Heart right ventricle (tissue), 16 donors: ENCODE data around the gene LRP11. TPM values are rescaled to one million over a fixed set of nuclear protein-coding genes. Genes with fewer than 3 reads are reported as not detected.

ENCODE experiments used
- ATAC-seq, 8 donors: fragments of 200-7000 bp; cut with Tn5 transposase; one replicate each; pipeline ENCODE4 v1.9.1; 2020; ENCODE audit warnings: mild to moderate bottlenecking in 8 of 8, moderate library complexity in 8 of 8, moderate number of reproducible peaks in 1 of 8
- DNase-seq, 2 donors: peaks; one replicate each; pipeline ENCODE4 v3.0.0-alpha.2; 2020
- H3K27ac ChIP-seq, 10 donors: fragments of 200-600 bp; sonication (generic) in 2 of 10; one replicate each; pipeline versions ENCODE4 v1.5.0 to v1.8.0; 2020 to 2022; ENCODE audit warnings: mild to moderate bottlenecking in 3 of 10
- H3K27me3 ChIP-seq, 7 donors: fragments of 200-600 bp; one replicate each; pipeline ENCODE4 v1.8.0; 2021 to 2022; ENCODE audit warnings: mild to moderate bottlenecking in 2 of 7
- H3K36me3 ChIP-seq, 9 donors: fragments of 200-600 bp; sonication (generic) in 1 of 9; one replicate each; pipeline versions ENCODE4 v1.5.0 to v1.8.0; 2020 to 2022; ENCODE audit warnings: mild to moderate bottlenecking in 2 of 9
- H3K4me1 ChIP-seq, 9 donors: fragments of 200-600 bp; sonication (generic) in 1 of 9; one replicate each; pipeline versions ENCODE4 v1.5.0 to v1.8.0; 2020 to 2022; ENCODE audit warnings: mild to moderate bottlenecking in 4 of 9
- H3K4me3 ChIP-seq, 10 donors: fragments of 200-600 bp; sonication (generic) in 2 of 10; one replicate each; pipeline versions ENCODE4 v1.5.0 to v1.8.0; 2020 to 2022; ENCODE audit warnings: mild to moderate bottlenecking in 7 of 10, moderate library complexity in 2 of 10
- H3K9me3 ChIP-seq, 11 donors: fragments of 200-600 bp in 10 of 11; sonication (generic) in 2 of 11; one replicate each; pipeline versions ENCODE4 v1.5.0 to v1.8.0; 2013 to 2022; ENCODE audit warnings: mild to moderate bottlenecking in 2 of 11, control low read depth in 1 of 11, moderate library complexity in 1 of 11
- CTCF ChIP-seq, 9 donors: fragments of 200-600 bp; sonication (generic) in 2 of 9; IDR thresholded peaks; one replicate each; pipeline versions ENCODE4 v1.5.0 to v1.8.0; 2021 to 2022; ENCODE audit warnings: antibody characterized with exemption in 9 of 9, mild to moderate bottlenecking in 5 of 9, moderate library complexity in 1 of 9
- WGBS, 2 donors: extraction: QIAGEN DNeasy Blood & Tissue Kit; methylation state at CpG; one replicate each; pipeline ENCODE4 v1.1.7; 2013; ENCODE audit warnings: inconsistent platforms in 1 of 2; 5-methylcytosine and 5-hydroxymethylcytosine counted together
- intact Hi-C, 10 donors: fragments of 100-400 bp; cut with DNase I; formaldehyde crosslinking; loops; one replicate each; pipeline versions ENCODE4 v1.11.1 to v1.14.2; 2022
- polyA plus RNA-seq, 2 donors: library from polyadenylated mRNA; stranded (reverse); fragments of 200-250 nt; gene quantifications; one replicate each; pipeline ENCODE4 v1.2.3, GENCODE V29; 2013
- total RNA-seq, 10 donors: library from RNA; stranded (reverse); fragmentation: NEBNext Ultra II Directional in 3 of 10; extraction: Animal tissue kit (Norgen Biotek cat#: 25700) in 3 of 10; gene quantifications; one replicate each; pipeline versions ENCODE4 v1.2.1 to v1.2.4, GENCODE V29; 2021 to 2023
- donor health status: Arrhythmogenic right ventricular cardiomyopathy.
- donor health status: ischemic (EF 13 %, LVEDD 7.1; RV severe dilation, severe dysfunction).
- donor health status: healthy with polysubstance abuse.
- donor health status: DM: no; HTN: yes; CAD: no.
- donor health status: DM: no; HTN: no; CAD: no.
- donor health status: ischemic (EF 25% LVEDD 6.9; RV normal size, moderate dysfunction).
- donor health status: ischemic (EF 25% LVEDD 5.7; RV mildly dilated, moderate dysfunction).
- donor health status: healthy.
- donor health status: DM: yes; HTN: yes; CAD: no.
- donor health status: Ischemic cardiomyopathy.
- donor health status: ischemic (EF 35%, LVEDD 5.7; RV mildly dilated, moderate dysfunction).
- donor health status: nonischemic (EF 11% LVEDD 7.7; RV severe dilation, severe dysfunction).
- donor health status: DM: yes; HTN: yes; CAD: no.
- donor health status: PGD.
- donor health status: ischemic (EF 29% LVEDD 5.4; RV normal size, mild dysfunction).
- donor health status: nonischemic (EF 23%, LVEDD 6.1; RV moderate dilation, normal function).

Gene LRP11
- total and polyA plus RNA-seq, 12 donors, result 0.51 to 21.0 (median 14.6) TPM

DNA sequence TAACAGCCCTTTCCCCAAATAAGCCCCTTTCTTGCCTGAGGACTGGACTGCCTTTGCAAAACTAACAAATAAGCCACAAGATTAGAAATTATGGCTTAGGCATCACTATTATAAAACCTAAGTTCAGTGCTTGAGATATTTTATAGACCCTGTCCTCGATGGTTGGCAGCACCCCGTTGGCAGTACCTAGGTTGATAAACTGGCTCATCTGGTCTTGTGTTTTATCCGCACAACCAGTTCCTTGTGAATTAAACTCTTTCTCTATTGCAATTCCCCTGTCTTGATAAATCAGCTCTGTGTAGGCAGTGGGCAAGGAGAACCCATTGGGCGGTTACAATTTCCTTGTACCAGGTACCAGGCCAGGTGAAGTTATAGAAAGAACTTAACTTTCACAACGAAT lies 6.6 kb downstream of the LRP11 start:
- no peaks in the 10 kb centered on the region for H3K27me3 ChIP-seq
- H3K9me3 ChIP-seq, result no peaks in the 10 kb centered on the region
- H3K27ac ChIP-seq, result no peak overlapping the region
- no peak for DNase-seq
- intact Hi-C loops, result no loop called here
- ATAC-seq, result no peak
- no peaks in the 10 kb centered on the region for H3K36me3 ChIP-seq
- no peak overlapping the region for H3K4me3 ChIP-seq
- WGBS, 2 donors, result 95% methylated on average over 5 of the region's 5 CpGs
- peaks cover 0 to 17% (median 8%) of the 10 kb centered on the region in 9 donors for H3K4me1 ChIP-seq
- TF ChIP-seq CTCF (IDR thresholded peaks at IDR 0.05), result no peak

GRCh38 chr6:149856256-149856994 lies 7.7 kb downstream of the LRP11 start:
- Histone ChIP-seq H3K27ac (no peak overlapping the region), H3K9me3 (no peaks in the 10 kb centered on the region), H3K4me1 (peaks cover 0 to 14% (median 7%) of the 10 kb centered on the region in 9 donors), H3K4me3 (no peak overlapping the region), H3K36me3 (peaks cover 0 to 2% (median 0%) of the 10 kb centered on the region in 9 donors), H3K27me3 (no peaks in the 10 kb centered on the region)
- TF ChIP-seq CTCF (IDR thresholded peaks at IDR 0.05), result no peak
- intact Hi-C loops, result no loop called here
- ATAC-seq, result no peak
- no peak for DNase-seq
- 79 to 86% methylated on average over 10 of the region's 10 CpGs for WGBS, 2 donors

GRCh38 chr6:149855741-149856140 lies 8.4 kb downstream of the LRP11 start:
- Histone ChIP-seq H3K9me3 (no peaks in the 10 kb centered on the region), H3K4me3 (no peak overlapping the region), H3K4me1 (peaks cover 0 to 14% (median 6%) of the 10 kb centered on the region in 9 donors), H3K27ac (no peak overlapping the region), H3K27me3 (no peaks in the 10 kb centered on the region), H3K36me3 (peaks cover 0 to 9% (median 0%) of the 10 kb centered on the region in 9 donors)
- 84 to 85% methylated on average over 2 of the region's 2 CpGs for WGBS, 2 donors
- DNase-seq (no peak), ATAC-seq (no peak)
- intact Hi-C loops, result no loop called here
- TF ChIP-seq CTCF (IDR thresholded peaks at IDR 0.05), result no peak

GRCh38 chr6:149855040-149855654 lies 9.0 kb downstream of the LRP11 start:
- Histone ChIP-seq H3K9me3 (no peaks in the 10 kb centered on the region), H3K27me3 (no peaks in the 10 kb centered on the region), H3K4me3 (no peak overlapping the region), H3K4me1 (peaks cover 0 to 14% (median 6%) of the 10 kb centered on the region in 9 donors), H3K36me3 (peaks cover 0 to 14% (median 0%) of the 10 kb centered on the region in 9 donors), H3K27ac (no peak overlapping the region)
- DNase-seq (no peak), ATAC-seq (no peak)
- TF ChIP-seq CTCF (IDR thresholded peaks at IDR 0.05), result no peak
- intact Hi-C loops, result no loop called here
- 84 to 86% methylated on average over 5 of the region's 5 CpGs for WGBS, 2 donors
